Subcutaneous abdominal adipose tissue (tissue), 5 donors: ENCODE measurements around the gene GLCE.

ENCODE experiments used
- H3K27ac ChIP-seq: one replicate; pipeline ENCODE4 v1.7.0; 2013; ENCODE audit warnings: low read depth, mild to moderate bottlenecking, inconsistent platforms, low read length, moderate library complexity
- H3K27me3 ChIP-seq, 5 donors: one replicate each; pipeline ENCODE4 v1.7.0; 2013; ENCODE audit warnings: low read length in 5 of 5, inconsistent platforms in 1 of 5; ENCODE audit not compliant: control insufficient read depth in 5 of 5, insufficient read depth in 4 of 5
- H3K36me3 ChIP-seq, 5 donors: one replicate each; pipeline ENCODE4 v1.7.0; 2013; ENCODE audit warnings: low read length in 5 of 5; ENCODE audit not compliant: control insufficient read depth in 5 of 5, insufficient read depth in 5 of 5
- H3K4me1 ChIP-seq, 5 donors: one replicate each; pipeline ENCODE4 v1.7.0; 2013; ENCODE audit warnings: low read length in 5 of 5, mild to moderate bottlenecking in 3 of 5, moderate library complexity in 1 of 5; ENCODE audit not compliant: control insufficient read depth in 5 of 5, insufficient read depth in 5 of 5
- H3K4me3 ChIP-seq, 5 donors: one replicate each; pipeline ENCODE4 v1.7.0; 2013; ENCODE audit warnings: low read length in 5 of 5, low read depth in 1 of 5
- H3K9ac ChIP-seq, 5 donors: one replicate each; pipeline ENCODE4 v1.7.0; 2013; ENCODE audit warnings: low read length in 5 of 5, mild to moderate bottlenecking in 4 of 5, moderate library complexity in 3 of 5
- H3K9me3 ChIP-seq, 5 donors: one replicate each; pipeline ENCODE4 v1.7.0; 2013; ENCODE audit warnings: low read length in 5 of 5; ENCODE audit not compliant: control insufficient read depth in 5 of 5
- donor health status: healthy.
- donor health status: healthy.
- donor health status: healthy.
- donor health status: healthy.
- donor health status: healthy.

Gene GLCE

GRCh38 chr15:69318033-69318432 lies 157.6 kb downstream of the GLCE start:
- no peaks in the 10 kb centered on the region for H3K36me3 ChIP-seq
- no peak overlapping the region for H3K9ac ChIP-seq
- H3K9me3 ChIP-seq: no peaks in the 10 kb centered on the region
- peaks cover 2 to 12% (median 8%) of the 10 kb centered on the region in 5 donors for H3K27me3 ChIP-seq
- H3K4me1 ChIP-seq: peaks cover 0 to 9% (median 0%) of the 10 kb centered on the region in 5 donors
- H3K4me3 ChIP-seq: no peak overlapping the region
- no peak overlapping the region for H3K27ac ChIP-seq

DNA sequence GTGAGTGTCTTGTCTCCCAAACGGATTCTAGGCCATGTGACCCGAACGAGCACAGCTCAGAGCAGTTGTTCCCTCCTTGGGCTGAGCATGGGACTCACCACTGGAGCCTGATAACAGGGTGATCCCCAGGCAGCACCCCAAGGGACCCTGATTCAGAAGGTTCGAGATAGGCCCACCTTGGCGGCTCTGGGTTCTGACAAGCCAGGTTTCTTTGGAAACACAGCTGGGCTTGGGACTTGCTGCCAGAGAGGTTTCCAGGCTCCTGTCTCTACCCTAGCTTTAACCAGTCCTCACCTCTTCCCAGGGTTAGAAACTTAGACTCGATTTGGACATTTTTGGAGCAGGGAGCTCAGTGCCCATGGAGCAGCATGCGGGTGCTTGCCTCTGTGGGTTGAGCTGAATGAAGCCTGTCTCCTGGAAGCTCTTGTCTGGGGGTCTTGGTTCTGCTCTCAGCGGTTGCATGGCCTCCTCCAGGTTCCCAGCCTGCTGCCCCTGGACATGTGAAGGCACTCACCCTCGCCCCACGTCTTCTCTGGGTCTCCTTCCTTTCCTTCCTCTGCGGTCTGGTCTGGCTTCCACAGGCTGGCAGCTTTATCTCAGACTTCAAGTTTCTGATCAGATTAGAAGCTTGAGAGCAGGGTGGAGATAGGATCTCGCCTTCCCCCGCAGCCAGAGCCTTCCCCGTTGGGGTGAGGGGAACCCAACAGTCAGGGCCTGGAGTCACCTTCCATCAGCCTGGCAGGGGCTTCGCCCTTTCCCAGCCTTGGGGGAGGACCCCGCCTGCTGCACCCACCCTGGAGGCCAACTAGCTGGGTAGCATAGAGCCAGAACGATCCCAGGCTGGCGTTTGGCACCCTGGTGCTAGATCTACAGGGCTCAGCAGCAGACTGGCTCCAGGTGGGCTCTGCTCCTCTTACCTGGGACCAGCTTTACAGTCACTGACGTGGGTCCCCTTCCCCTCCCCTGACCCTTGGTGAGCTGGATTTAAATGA lies 159.2 kb downstream of the GLCE start:
- no peaks in the 10 kb centered on the region for H3K9me3 ChIP-seq
- H3K9ac ChIP-seq: no peak overlapping the region
- H3K4me1 ChIP-seq: no peaks in the 10 kb centered on the region
- no peak overlapping the region for H3K27ac ChIP-seq
- no peak overlapping the region for H3K4me3 ChIP-seq
- peaks cover 3 to 12% (median 8%) of the 10 kb centered on the region in 5 donors for H3K27me3 ChIP-seq
- no peaks in the 10 kb centered on the region for H3K36me3 ChIP-seq

DNA sequence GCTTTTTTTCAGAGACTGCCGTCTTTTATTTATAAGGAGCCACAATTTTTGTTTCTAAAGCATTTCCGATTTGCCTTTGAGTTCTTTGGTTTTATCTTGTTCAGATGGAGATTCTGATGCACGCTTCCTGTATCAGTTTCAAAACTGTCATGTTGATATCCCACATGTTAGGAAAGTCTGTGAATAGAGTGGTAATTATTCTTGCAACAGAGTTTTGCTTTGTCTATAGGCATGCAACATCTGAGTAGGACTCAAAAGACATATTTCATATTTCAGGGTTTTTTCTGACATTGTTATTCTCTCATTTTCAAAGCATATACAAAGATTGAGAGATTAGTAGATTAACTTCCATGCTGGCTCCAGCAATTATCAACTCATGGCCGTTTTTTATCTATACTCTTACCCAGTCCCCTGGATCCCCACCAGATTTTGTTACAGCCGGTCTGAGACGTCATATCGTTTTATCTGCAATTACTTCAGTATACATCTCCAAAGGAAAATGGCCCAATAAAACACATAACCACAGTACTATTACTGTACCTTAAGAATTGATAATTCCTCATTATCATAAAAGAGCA lies 160.6 kb downstream of the GLCE start:
- Histone ChIP-seq H3K4me3 (no peak overlapping the region), H3K27ac (no peak overlapping the region), H3K9ac (no peak overlapping the region), H3K27me3 (peaks cover 3 to 17% (median 8%) of the 10 kb centered on the region in 5 donors), H3K4me1 (no peaks in the 10 kb centered on the region), H3K9me3 (no peaks in the 10 kb centered on the region), H3K36me3 (no peaks in the 10 kb centered on the region)
